GM13976 (cell line): ENCODE data around the gene SIK3.
A peak's percentile ranks its signal among the peaks of the same experiment; 100 is the strongest.

Source experiments
- DNase-seq: peaks from one replicate; pipeline ENCODE4 v3.0.0; 2012; ENCODE audit warnings: low spot score
- in situ Hi-C: fragments of 300-500 bp; cut with MboI; formaldehyde crosslinking; loops from one replicate; pipeline ENCODE4 v1.12.0; 2022; ENCODE audit warnings: low sequenced_read_pairs, mixed read lengths, inconsistent platforms; ENCODE audit not compliant: unreplicated experiment
- TF ChIP-seq, protein P1 (sequence below): IDR thresholded peaks from 2 replicates; pipeline ENCODE4 v1.5.1; 2012; ENCODE audit warnings: borderline replicate concordance, mild to moderate bottlenecking; ENCODE audit not compliant: insufficient read depth; ENCODE audit errors: extremely low read depth, missing control alignments, control extremely low read depth

SIK3 gene

DNA sequence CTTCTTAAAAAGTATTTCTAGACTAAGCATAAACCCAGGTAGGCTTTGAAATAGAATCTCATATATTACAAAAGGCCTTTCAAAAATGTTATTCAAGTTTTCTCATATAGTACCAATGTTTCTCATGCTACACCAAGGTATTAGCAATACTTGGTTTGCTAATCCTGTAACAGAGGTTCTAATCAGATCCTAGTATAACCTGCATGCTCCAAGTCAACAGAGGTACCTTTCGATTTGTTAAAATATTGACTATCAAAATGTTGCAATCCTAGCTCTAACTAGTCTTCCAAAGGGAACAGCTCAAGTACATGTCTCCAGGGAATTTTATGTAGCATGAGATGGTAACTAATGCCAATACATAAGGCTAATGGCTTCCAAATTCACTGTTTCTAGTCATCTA is 162.7 kb downstream of the SIK3 start:
- in situ Hi-C loops = no loop called here
- TF ChIP-seq, protein P1, sequence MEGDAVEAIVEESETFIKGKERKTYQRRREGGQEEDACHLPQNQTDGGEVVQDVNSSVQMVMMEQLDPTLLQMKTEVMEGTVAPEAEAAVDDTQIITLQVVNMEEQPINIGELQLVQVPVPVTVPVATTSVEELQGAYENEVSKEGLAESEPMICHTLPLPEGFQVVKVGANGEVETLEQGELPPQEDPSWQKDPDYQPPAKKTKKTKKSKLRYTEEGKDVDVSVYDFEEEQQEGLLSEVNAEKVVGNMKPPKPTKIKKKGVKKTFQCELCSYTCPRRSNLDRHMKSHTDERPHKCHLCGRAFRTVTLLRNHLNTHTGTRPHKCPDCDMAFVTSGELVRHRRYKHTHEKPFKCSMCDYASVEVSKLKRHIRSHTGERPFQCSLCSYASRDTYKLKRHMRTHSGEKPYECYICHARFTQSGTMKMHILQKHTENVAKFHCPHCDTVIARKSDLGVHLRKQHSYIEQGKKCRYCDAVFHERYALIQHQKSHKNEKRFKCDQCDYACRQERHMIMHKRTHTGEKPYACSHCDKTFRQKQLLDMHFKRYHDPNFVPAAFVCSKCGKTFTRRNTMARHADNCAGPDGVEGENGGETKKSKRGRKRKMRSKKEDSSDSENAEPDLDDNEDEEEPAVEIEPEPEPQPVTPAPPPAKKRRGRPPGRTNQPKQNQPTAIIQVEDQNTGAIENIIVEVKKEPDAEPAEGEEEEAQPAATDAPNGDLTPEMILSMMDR = no peak
- DNase-seq = no peak

DNA sequence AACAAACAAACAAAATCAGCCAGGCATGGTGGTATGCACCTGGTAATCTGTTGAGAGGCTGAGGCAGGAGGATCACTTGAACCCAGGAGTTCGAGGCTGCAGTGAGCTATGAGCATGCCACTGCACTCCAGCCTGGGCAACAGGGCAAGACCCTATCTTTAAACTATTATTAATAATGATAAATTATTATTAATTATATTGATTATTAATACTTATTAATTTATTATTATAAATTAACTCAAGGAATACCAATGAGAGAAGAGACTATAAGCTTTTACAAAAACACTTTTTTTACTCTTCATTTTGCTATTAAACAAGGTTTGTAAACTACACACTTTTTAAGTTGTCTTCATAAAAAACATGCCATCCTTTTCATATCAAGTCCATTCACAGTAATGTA is 163.1 kb downstream of the SIK3 start:
- TF ChIP-seq, protein P1 = no peak
- no peak for DNase-seq
- in situ Hi-C loops = no loop called here

DNA sequence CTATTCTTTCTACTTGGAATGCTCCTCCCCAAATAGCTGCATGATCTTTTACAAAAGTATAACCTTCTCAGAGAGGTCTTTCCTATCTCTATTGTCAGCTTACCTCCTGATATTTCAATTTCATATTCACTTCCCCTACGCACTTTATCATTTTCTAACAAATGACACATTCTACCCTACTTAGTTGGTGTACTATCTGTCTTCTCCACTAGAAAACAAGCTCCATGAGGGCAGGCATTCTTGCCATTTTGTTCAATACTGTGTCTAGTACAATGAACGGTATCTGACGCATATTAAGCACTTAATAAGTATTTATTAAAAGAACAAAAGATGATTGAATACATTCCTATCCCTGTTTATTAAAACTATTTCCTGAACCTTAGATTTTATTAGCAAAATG is 164.3 kb downstream of the SIK3 start:
- TF ChIP-seq, protein P1 = no peak
- no peak for DNase-seq
- in situ Hi-C loops = no loop called here

DNA sequence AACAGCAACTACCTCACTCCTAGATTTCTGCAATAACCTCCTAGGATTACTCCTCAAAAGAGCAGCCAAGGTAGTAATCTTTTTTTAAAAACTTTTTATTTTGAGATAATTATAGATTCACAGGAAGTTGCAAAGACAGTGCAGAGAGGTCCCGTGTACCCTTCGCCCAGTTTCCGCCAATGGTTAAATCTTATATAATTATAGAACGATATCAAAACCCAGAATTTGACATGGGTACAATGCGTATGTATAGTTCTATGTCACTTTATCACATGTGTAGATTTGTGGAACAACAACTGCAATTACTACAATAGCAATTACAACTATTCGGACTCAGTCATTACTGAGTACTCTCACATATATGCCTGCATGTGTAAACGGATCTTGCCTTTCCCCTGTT is 166.0 kb downstream of the SIK3 start:
- TF ChIP-seq, protein P1 = no peak
- in situ Hi-C loops = no loop called here
- no peak for DNase-seq

DNA sequence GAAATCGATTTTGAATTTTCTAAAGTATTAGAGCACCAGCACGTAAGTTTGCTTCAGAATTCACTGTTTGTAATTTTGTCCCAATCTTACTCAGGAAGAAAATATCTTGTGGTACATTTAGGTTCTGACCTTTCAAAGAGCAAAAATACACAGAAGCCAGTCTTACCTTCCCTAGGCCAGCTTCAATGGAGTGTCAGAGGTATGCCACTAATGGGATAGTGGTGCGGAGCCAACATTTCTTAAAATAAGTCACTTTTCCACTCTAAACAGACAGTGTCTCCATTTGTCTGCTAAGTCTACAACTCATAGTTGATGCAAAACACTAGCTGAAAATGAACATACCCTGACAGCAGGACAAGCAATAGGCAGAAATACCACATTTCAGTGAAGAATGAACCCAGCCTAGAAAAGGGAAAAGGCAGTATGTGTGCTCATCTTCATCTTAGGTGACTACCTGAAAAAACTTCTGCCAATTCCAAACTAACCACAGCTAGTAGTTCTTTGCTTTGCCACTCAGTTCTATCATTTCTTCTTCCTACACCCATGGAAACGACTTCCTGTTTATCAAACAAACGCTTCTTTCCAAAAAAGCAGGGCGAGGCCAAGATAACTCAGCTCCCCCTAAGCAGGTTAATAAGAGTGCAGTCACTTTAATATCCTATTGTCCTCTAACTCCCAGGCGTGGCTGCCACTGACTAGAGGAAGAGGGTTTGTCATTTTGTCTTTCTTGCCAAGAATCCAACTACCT is 166.8 kb downstream of the SIK3 start:
- in situ Hi-C loops = no loop called here
- peak; percentile 24 for DNase-seq

DNA sequence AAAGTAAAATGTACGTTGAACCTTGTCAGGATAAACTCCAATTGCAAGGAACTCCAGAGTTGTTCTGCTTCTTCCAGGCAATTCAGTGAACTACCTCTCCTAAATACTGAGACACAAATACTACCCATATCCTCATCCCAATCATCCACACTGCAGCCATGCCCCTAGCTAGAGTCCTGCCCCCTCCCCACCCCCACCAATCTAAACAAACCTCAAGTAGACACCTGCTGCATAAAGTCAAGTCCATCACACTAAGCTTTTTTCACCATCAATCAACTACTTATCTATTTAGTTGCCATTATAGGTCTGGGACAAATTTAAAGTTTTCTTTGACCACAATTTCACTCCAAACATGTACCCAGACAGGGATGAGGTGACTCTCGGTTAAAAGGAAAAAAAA is 167.6 kb downstream of the SIK3 start:
- DNase-seq = no peak
- in situ Hi-C loops = no loop called here
- TF ChIP-seq, protein P1 = no peak

More for the DNA sequence above, 166.8 kb downstream of the SIK3 start:
- TF ChIP-seq, protein P1 = no peak
